Sigmoid colon (tissue), 4 donors: ENCODE data around the gene PSORS1C1.

ENCODE experiments used
- CTCF ChIP-seq, 4 experiments: fragments of 450-650 bp in 3 of 4; fragments of 200-600 bp in 1 of 4; IDR thresholded peaks; one replicate each; pipeline ENCODE4 v1.5.1; 2016 to 2019; ENCODE audit warnings: antibody characterized with exemption in 4 of 4, mild to moderate bottlenecking in 3 of 4, moderate library complexity in 2 of 4
- EP300 ChIP-seq, 4 donors: sonication (generic); formaldehyde crosslinking; IDR thresholded peaks; one replicate each; pipeline ENCODE4 v1.6.1; 2017; ENCODE audit warnings: antibody characterized with exemption in 4 of 4
- POLR2A ChIP-seq, 2 donors: fragments of 450-650 bp; IDR thresholded peaks; one replicate each; pipeline ENCODE4 v1.6.1; 2016; ENCODE audit warnings: antibody characterized with exemption in 2 of 2, mild to moderate bottlenecking in 2 of 2, moderate library complexity in 2 of 2
- POLR2AphosphoS5 ChIP-seq, 4 donors: sonication (generic); formaldehyde crosslinking; IDR thresholded peaks; one replicate each; pipeline ENCODE4 v1.6.1; 2017; ENCODE audit warnings: antibody characterized with exemption in 4 of 4

GRCh38 chr6:31110825-31111582 is 3.6 kb upstream of the PSORS1C1 start:
- no peak for TF ChIP-seq CTCF (IDR thresholded peaks at IDR 0.05)
- no peak for TF ChIP-seq POLR2A (IDR thresholded peaks at IDR 0.05)
- no peak for TF ChIP-seq POLR2AphosphoS5 (IDR thresholded peaks at IDR 0.05)
- no peak for TF ChIP-seq EP300 (IDR thresholded peaks at IDR 0.05)
